Measurements from ENCODE around the gene TUBGCP2. TPM values are rescaled to one million over a fixed set of nuclear protein-coding genes. Genes with fewer than 3 reads are reported as not detected.

TUBGCP2 gene
- total RNA-seq, 1 experiment from 2014 or later: 21.4 TPM

DNA sequence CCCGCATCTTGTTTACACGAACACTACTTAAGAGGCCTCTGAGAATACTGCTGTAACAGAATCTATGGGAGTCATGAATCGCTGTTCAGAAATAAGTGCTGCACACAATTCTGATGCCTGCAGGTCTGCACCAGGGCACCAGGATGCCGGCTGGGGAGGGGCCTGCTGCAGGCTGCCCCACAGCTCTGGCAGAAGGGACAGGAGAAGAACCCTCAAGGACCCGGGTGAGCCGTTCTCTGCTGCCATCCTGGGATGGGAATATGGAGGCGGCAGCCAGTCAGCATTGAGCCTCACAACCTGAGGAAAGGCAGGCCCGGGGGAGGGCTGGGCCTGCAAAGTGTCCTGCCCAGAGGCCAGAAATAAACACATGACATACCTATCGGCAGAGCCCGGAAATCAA lies 11.2 kb downstream of the TUBGCP2 start:
- H4K20me1 ChIP-seq (ENCODE audit: insufficient read depth, low read depth, low read length): no peaks in the 10 kb centered on the region
- H3K9me2 ChIP-seq (replicated peaks; ENCODE audit: insufficient read depth, low read length): no peaks in the 10 kb centered on the region
- no peak overlapping the region for H3K9ac ChIP-seq (ENCODE audit: low read length)
- H3K36me3 ChIP-seq (ENCODE audit: insufficient read depth, low read length): 0 out of 2 replicates have a peak, but pooled peaks cover 2% of the 10 kb centered on the region
- no peak for DNase-seq
- H3K4me2 ChIP-seq (ENCODE audit: low read depth, low read length, poor library complexity, severe bottlenecking): no peak overlapping the region
- H3K4me3 ChIP-seq (ENCODE audit: low read length): no peak overlapping the region
- no peaks in the 10 kb centered on the region for H3K9me3 ChIP-seq (ENCODE audit: low read length)
- no peaks in the 10 kb centered on the region for H3K27me3 ChIP-seq (ENCODE audit: low read length)
- H3K79me2 ChIP-seq (ENCODE audit: low read length): peaks cover 1% of the 10 kb centered on the region; the same call in 1 of the 2 replicates
- H3K4me1 ChIP-seq (ENCODE audit: low read length): no peaks in the 10 kb centered on the region
- no peak overlapping the region for H2AFZ ChIP-seq (ENCODE audit: low read length)
- H3K27ac ChIP-seq (ENCODE audit: low read length): no peak overlapping the region

- Histone ChIP-seq H3K36me3 (ENCODE audit: insufficient read depth, low read length) (0 out of 2 replicates have a peak, but pooled peaks cover 2% of the 10 kb centered on the region), H3K27ac (ENCODE audit: low read length) (no peak overlapping the region), H3K9ac (ENCODE audit: low read length) (no peak overlapping the region), H3K4me2 (ENCODE audit: low read depth, low read length, poor library complexity, severe bottlenecking) (no peak overlapping the region), H3K4me3 (ENCODE audit: low read length) (no peak overlapping the region), H2AFZ (ENCODE audit: low read length) (no peak overlapping the region), H4K20me1 (ENCODE audit: insufficient read depth, low read depth, low read length) (no peaks in the 10 kb centered on the region), H3K27me3 (ENCODE audit: low read length) (no peaks in the 10 kb centered on the region), H3K4me1 (ENCODE audit: low read length) (no peaks in the 10 kb centered on the region), H3K9me2 (replicated peaks; ENCODE audit: insufficient read depth, low read length) (no peaks in the 10 kb centered on the region), H3K9me3 (ENCODE audit: low read length) (no peaks in the 10 kb centered on the region), H3K79me2 (ENCODE audit: low read length) (no peaks in the 10 kb centered on the region)
- no peak for DNase-seq
These were observed 13.0 kb downstream of the TUBGCP2 start for GRCh38 chr10:133295426-133296320.

- no peaks in the 10 kb centered on the region for H4K20me1 ChIP-seq (ENCODE audit: insufficient read depth, low read depth, low read length)
- H3K4me3 ChIP-seq (ENCODE audit: low read length): no peak overlapping the region
- no peaks in the 10 kb centered on the region for H3K79me2 ChIP-seq (ENCODE audit: low read length)
- no peaks in the 10 kb centered on the region for H3K27me3 ChIP-seq (ENCODE audit: low read length)
- no peak overlapping the region for H3K9ac ChIP-seq (ENCODE audit: low read length)
- H2AFZ ChIP-seq (ENCODE audit: low read length): no peak overlapping the region
- H3K27ac ChIP-seq (ENCODE audit: low read length): no peak overlapping the region
- H3K9me3 ChIP-seq (ENCODE audit: low read length): no peaks in the 10 kb centered on the region
- no peaks in the 10 kb centered on the region for H3K36me3 ChIP-seq (ENCODE audit: insufficient read depth, low read length)
- no peaks in the 10 kb centered on the region for H3K4me1 ChIP-seq (ENCODE audit: low read length)
- DNase-seq: no peak
- H3K9me2 ChIP-seq (replicated peaks; ENCODE audit: insufficient read depth, low read length): no peaks in the 10 kb centered on the region
- no peak overlapping the region for H3K4me2 ChIP-seq (ENCODE audit: low read depth, low read length, poor library complexity, severe bottlenecking)
These were observed 14.5 kb downstream of the TUBGCP2 start for GRCh38 chr10:133294189-133294588.

GRCh38 chr10:133293810-133294119 lies 14.9 kb downstream of the TUBGCP2 start:
- H3K36me3 ChIP-seq (ENCODE audit: insufficient read depth, low read length): no peaks in the 10 kb centered on the region
- H2AFZ ChIP-seq (ENCODE audit: low read length): no peak overlapping the region
- no peak overlapping the region for H3K4me2 ChIP-seq (ENCODE audit: low read depth, low read length, poor library complexity, severe bottlenecking)
- no peaks in the 10 kb centered on the region for H3K27me3 ChIP-seq (ENCODE audit: low read length)
- H3K9ac ChIP-seq (ENCODE audit: low read length): no peak overlapping the region
- no peaks in the 10 kb centered on the region for H3K9me3 ChIP-seq (ENCODE audit: low read length)
- H3K9me2 ChIP-seq (replicated peaks; ENCODE audit: insufficient read depth, low read length): no peaks in the 10 kb centered on the region
- H3K27ac ChIP-seq (ENCODE audit: low read length): no peak overlapping the region
- H4K20me1 ChIP-seq (ENCODE audit: insufficient read depth, low read depth, low read length): no peaks in the 10 kb centered on the region
- H3K79me2 ChIP-seq (ENCODE audit: low read length): no peaks in the 10 kb centered on the region
- H3K4me3 ChIP-seq (ENCODE audit: low read length): no peak overlapping the region
- H3K4me1 ChIP-seq (ENCODE audit: low read length): no peaks in the 10 kb centered on the region
- no peak for DNase-seq

GRCh38 chr10:133292919-133293809 lies 15.5 kb downstream of the TUBGCP2 start:
- Histone ChIP-seq H3K4me1 (ENCODE audit: low read length) (no peaks in the 10 kb centered on the region), H3K36me3 (ENCODE audit: insufficient read depth, low read length) (no peaks in the 10 kb centered on the region), H3K9me2 (replicated peaks; ENCODE audit: insufficient read depth, low read length) (no peaks in the 10 kb centered on the region), H3K27me3 (ENCODE audit: low read length) (no peaks in the 10 kb centered on the region), H3K27ac (ENCODE audit: low read length) (no peak overlapping the region), H3K9me3 (ENCODE audit: low read length) (no peaks in the 10 kb centered on the region), H3K4me2 (ENCODE audit: low read depth, low read length, poor library complexity, severe bottlenecking) (no peak overlapping the region), H3K9ac (ENCODE audit: low read length) (no peak overlapping the region), H3K4me3 (ENCODE audit: low read length) (no peak overlapping the region), H2AFZ (ENCODE audit: low read length) (no peak overlapping the region), H3K79me2 (ENCODE audit: low read length) (no peaks in the 10 kb centered on the region), H4K20me1 (ENCODE audit: insufficient read depth, low read depth, low read length) (no peaks in the 10 kb centered on the region)
- DNase-seq: no peak

GRCh38 chr10:133289761-133290160 lies 18.9 kb downstream of the TUBGCP2 start:
- Histone ChIP-seq H3K79me2 (ENCODE audit: low read length) (no peaks in the 10 kb centered on the region), H3K4me3 (ENCODE audit: low read length) (no peak overlapping the region), H3K36me3 (ENCODE audit: insufficient read depth, low read length) (no peaks in the 10 kb centered on the region), H3K4me1 (ENCODE audit: low read length) (no peaks in the 10 kb centered on the region), H4K20me1 (ENCODE audit: insufficient read depth, low read depth, low read length) (no peaks in the 10 kb centered on the region), H3K9me3 (ENCODE audit: low read length) (no peaks in the 10 kb centered on the region), H3K9ac (ENCODE audit: low read length) (no peak overlapping the region), H3K27ac (ENCODE audit: low read length) (no peak overlapping the region), H3K9me2 (replicated peaks; ENCODE audit: insufficient read depth, low read length) (no peaks in the 10 kb centered on the region), H2AFZ (ENCODE audit: low read length) (no peak overlapping the region), H3K27me3 (ENCODE audit: low read length) (no peaks in the 10 kb centered on the region), H3K4me2 (ENCODE audit: low read depth, low read length, poor library complexity, severe bottlenecking) (no peak overlapping the region)
- no peak for DNase-seq

GRCh38 chr10:133287832-133288500 lies 20.7 kb downstream of the TUBGCP2 start:
- Histone ChIP-seq H3K79me2 (ENCODE audit: low read length) (no peaks in the 10 kb centered on the region), H3K9me2 (replicated peaks; ENCODE audit: insufficient read depth, low read length) (no peaks in the 10 kb centered on the region), H3K4me1 (ENCODE audit: low read length) (no peaks in the 10 kb centered on the region), H3K36me3 (ENCODE audit: insufficient read depth, low read length) (no peaks in the 10 kb centered on the region), H3K27me3 (ENCODE audit: low read length) (no peaks in the 10 kb centered on the region), H3K4me2 (ENCODE audit: low read depth, low read length, poor library complexity, severe bottlenecking) (no peak overlapping the region), H3K4me3 (ENCODE audit: low read length) (no peak overlapping the region), H3K9me3 (ENCODE audit: low read length) (no peaks in the 10 kb centered on the region), H3K9ac (ENCODE audit: low read length) (no peak overlapping the region), H2AFZ (ENCODE audit: low read length) (no peak overlapping the region), H4K20me1 (ENCODE audit: insufficient read depth, low read depth, low read length) (no peaks in the 10 kb centered on the region), H3K27ac (ENCODE audit: low read length) (no peak overlapping the region)
- DNase-seq: no peak

GRCh38 chr10:133286366-133286765 lies 22.3 kb downstream of the TUBGCP2 start:
- Histone ChIP-seq H3K79me2 (ENCODE audit: low read length) (no peaks in the 10 kb centered on the region), H3K4me1 (ENCODE audit: low read length) (no peaks in the 10 kb centered on the region), H3K4me2 (ENCODE audit: low read depth, low read length, poor library complexity, severe bottlenecking) (no peak overlapping the region), H3K4me3 (ENCODE audit: low read length) (no peak overlapping the region), H3K36me3 (ENCODE audit: insufficient read depth, low read length) (no peaks in the 10 kb centered on the region), H2AFZ (ENCODE audit: low read length) (no peak overlapping the region), H3K9me3 (ENCODE audit: low read length) (no peaks in the 10 kb centered on the region), H3K9me2 (replicated peaks; ENCODE audit: insufficient read depth, low read length) (no peaks in the 10 kb centered on the region), H3K27me3 (ENCODE audit: low read length) (no peaks in the 10 kb centered on the region), H3K9ac (ENCODE audit: low read length) (no peak overlapping the region), H4K20me1 (ENCODE audit: insufficient read depth, low read depth, low read length) (no peaks in the 10 kb centered on the region), H3K27ac (ENCODE audit: low read length) (no peak overlapping the region)
- DNase-seq: no peak
